ENCODE results near the gene SETD3. TPM values are rescaled to one million over a fixed set of nuclear protein-coding genes. Genes with fewer than 3 reads are reported as not detected.

Gene SETD3
- total RNA-seq, 4 donors from 2014 or later: 127 to 184 (median 162) TPM

GRCh38 chr14:99435327-99435726 is 45.3 kb downstream of the SETD3 start:
- Histone ChIP-seq H3K27me3 (no peaks in the 10 kb centered on the region), H3K9me3 (no peaks in the 10 kb centered on the region), H3K27ac (peak overlapping the region in 1 of 4 donors; percentile 41), H3K4me3 (no peak overlapping the region), H3K36me3 (peaks cover 0 to 54% of the 10 kb centered on the region in 2 donors), H3K4me1 (peaks cover 0 to 43% (median 15%) of the 10 kb centered on the region in 3 donors)
- TF ChIP-seq POLR2A (IDR thresholded peaks at IDR 0.05) (no peak), EP300 (IDR thresholded peaks at IDR 0.05) (no peak), POLR2AphosphoS5 (IDR thresholded peaks at IDR 0.05) (no peak), CTCF (IDR thresholded peaks at IDR 0.05) (no peak)
- 26 to 36% methylated on average over 4 of the region's 4 CpGs for WGBS, 2 donors (ENCODE audit: low coverage in 1 of 2)
- no peak for ATAC-seq

GRCh38 chr14:99432485-99432884 is 48.2 kb downstream of the SETD3 start:
- WGBS, 2 donors (ENCODE audit: low coverage in 1 of 2): 33 to 86% methylated on average over 1 of the region's 1 CpG
- TF ChIP-seq POLR2A (IDR thresholded peaks at IDR 0.05): no peak
- TF ChIP-seq CTCF (IDR thresholded peaks at IDR 0.05): no peak
- TF ChIP-seq EP300 (IDR thresholded peaks at IDR 0.05): no peak
- H3K36me3 ChIP-seq: peaks cover 0 to 67% of the 10 kb centered on the region in 2 donors

GRCh38 chr14:99431986-99432385 is 48.7 kb downstream of the SETD3 start:
- 23 to 38% methylated on average over 3 of the region's 3 CpGs for WGBS, 2 donors (ENCODE audit: low coverage in 1 of 2)
- Histone ChIP-seq H3K4me1 (peaks cover 0 to 43% (median 12%) of the 10 kb centered on the region in 3 donors), H3K9me3 (peaks cover 0 to 6% (median 0%) of the 10 kb centered on the region in 3 donors), H3K36me3 (peaks cover 0 to 65% of the 10 kb centered on the region in 2 donors), H3K4me3 (no peak overlapping the region), H3K27me3 (no peaks in the 10 kb centered on the region), H3K27ac (no peak overlapping the region)
- TF ChIP-seq CTCF (IDR thresholded peaks at IDR 0.05): no peak
- TF ChIP-seq EP300 (IDR thresholded peaks at IDR 0.05): no peak
- TF ChIP-seq POLR2A (IDR thresholded peaks at IDR 0.05): no peak
- TF ChIP-seq POLR2AphosphoS5 (IDR thresholded peaks at IDR 0.05): no peak
- ATAC-seq: no peak

More at GRCh38 chr14:99432485-99432884, 48.2 kb downstream of the SETD3 start:
- Histone ChIP-seq H3K9me3 (peaks cover 0 to 6% (median 0%) of the 10 kb centered on the region in 3 donors), H3K4me1 (peaks cover 0 to 47% (median 15%) of the 10 kb centered on the region in 3 donors), H3K4me3 (no peak overlapping the region), H3K27me3 (no peaks in the 10 kb centered on the region), H3K27ac (no peak overlapping the region)
- ATAC-seq: no peak

DNA sequence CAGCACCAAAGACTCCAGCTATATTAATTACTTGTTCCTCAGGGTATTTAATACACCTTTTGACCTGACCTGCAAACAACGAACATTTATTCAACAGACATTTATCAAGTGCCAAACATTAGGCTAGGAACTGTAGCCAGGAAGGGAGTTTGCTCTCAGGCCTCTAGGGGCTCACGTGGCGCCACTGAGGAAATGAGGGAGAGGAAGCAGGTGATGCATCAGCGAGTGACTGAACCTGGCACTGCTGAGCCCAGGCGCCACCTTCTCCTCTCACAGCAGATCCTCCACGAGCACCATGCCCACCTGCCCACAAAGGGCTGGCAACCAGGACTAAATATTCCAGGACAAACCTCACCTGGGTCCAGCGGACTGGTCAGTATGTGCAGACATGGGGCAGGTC is 50.2 kb downstream of the SETD3 start:
- ATAC-seq: no peak
- peaks cover 0 to 65% of the 10 kb centered on the region in 2 donors for H3K36me3 ChIP-seq
- 38 to 44% methylated on average over 1 to 2 of the region's 7 CpGs for WGBS, 2 donors (ENCODE audit: low coverage in 1 of 2)

More for the DNA sequence above, 50.2 kb downstream of the SETD3 start:
- TF ChIP-seq EP300 (IDR thresholded peaks at IDR 0.05): no peak
- peak in 1 of 4 experiments; percentile 26 for TF ChIP-seq CTCF (IDR thresholded peaks at IDR 0.05)
- H3K27ac ChIP-seq: no peak overlapping the region
- H3K4me1 ChIP-seq: peaks cover 0 to 28% (median 4%) of the 10 kb centered on the region in 3 donors
- no peak overlapping the region for H3K4me3 ChIP-seq
- H3K27me3 ChIP-seq: no peaks in the 10 kb centered on the region
- H3K9me3 ChIP-seq: peaks cover 0 to 6% (median 0%) of the 10 kb centered on the region in 3 donors

All from gastroesophageal sphincter (tissue), 4 donors.